ENCODE measurements around the gene LINC01488. TPM values are rescaled to one million over a fixed set of nuclear protein-coding genes. Genes with fewer than 3 reads are reported as not detected.

The LINC01488 gene
- polyA plus RNA-seq, 6 donors from 2014 or later, result not detected

- Mint-ChIP-seq H3K27ac (no peak overlapping the region), H3K9me3 (peaks cover 0 to 2% (median 0%) of the 10 kb centered on the region in 7 donors), H3K4me3 (no peak overlapping the region), H3K36me3 (no peaks in the 10 kb centered on the region), H3K27me3 (peaks cover 3 to 45% (median 44%) of the 10 kb centered on the region in 3 donors), H3K4me1 (peaks cover 0 to 11% (median 0%) of the 10 kb centered on the region in 3 donors)
- DNase-seq, result no peak
- ATAC-seq (ENCODE audit: low read depth in 2 of 2), result no peak
Measured at GRCh38 chr11:69470793-69471728, 10.4 kb upstream of the LINC01488 start.

GRCh38 chr11:69471729-69472540, 9.5 kb upstream of the LINC01488 start:
- H3K27ac Mint-ChIP-seq, result no peak overlapping the region
- ATAC-seq (ENCODE audit: low read depth in 2 of 2), result no peak
- DNase-seq, result no peak
- no peak overlapping the region for H3K4me3 Mint-ChIP-seq
- H3K27me3 Mint-ChIP-seq, result peaks cover 3 to 44% (median 43%) of the 10 kb centered on the region in 3 donors
- no peaks in the 10 kb centered on the region for H3K36me3 Mint-ChIP-seq
- H3K9me3 Mint-ChIP-seq, result peaks cover 0 to 2% (median 0%) of the 10 kb centered on the region in 7 donors
- H3K4me1 Mint-ChIP-seq, result peaks cover 0 to 9% (median 0%) of the 10 kb centered on the region in 3 donors

GRCh38 chr11:69472541-69473275, 8.8 kb upstream of the LINC01488 start:
- no peak overlapping the region for H3K27ac Mint-ChIP-seq
- H3K4me1 Mint-ChIP-seq, result peaks cover 0 to 2% (median 0%) of the 10 kb centered on the region in 3 donors
- H3K36me3 Mint-ChIP-seq, result no peaks in the 10 kb centered on the region
- ATAC-seq (ENCODE audit: low read depth in 2 of 2), result no peak
- peak overlapping the region in 1 of 8 donors; percentile 16 for H3K4me3 Mint-ChIP-seq
- peaks cover 3 to 48% (median 35%) of the 10 kb centered on the region in 3 donors for H3K27me3 Mint-ChIP-seq
- DNase-seq, result no peak
- H3K9me3 Mint-ChIP-seq, result peaks cover 0 to 2% (median 0%) of the 10 kb centered on the region in 7 donors

- Mint-ChIP-seq H3K36me3 (no peaks in the 10 kb centered on the region), H3K9me3 (peaks cover 0 to 2% (median 0%) of the 10 kb centered on the region in 7 donors), H3K4me3 (no peak overlapping the region), H3K27ac (no peak overlapping the region), H3K27me3 (peaks cover 3 to 45% (median 29%) of the 10 kb centered on the region in 3 donors), H3K4me1 (no peaks in the 10 kb centered on the region)
- DNase-seq (no peak), ATAC-seq (ENCODE audit: low read depth in 2 of 2) (no peak)
Measured at GRCh38 chr11:69473276-69473845, 8.1 kb upstream of the LINC01488 start.

- peaks cover 3 to 43% (median 25%) of the 10 kb centered on the region in 3 donors for H3K27me3 Mint-ChIP-seq
- no peak for ATAC-seq (ENCODE audit: low read depth in 2 of 2)
Measured at GRCh38 chr11:69474736-69475135, 6.7 kb upstream of the LINC01488 start.

GRCh38 chr11:69475141-69475865, 6.2 kb upstream of the LINC01488 start:
- no peak for ATAC-seq (ENCODE audit: low read depth in 2 of 2)
- Mint-ChIP-seq H3K9me3 (peaks cover 0 to 2% (median 0%) of the 10 kb centered on the region in 7 donors), H3K4me3 (no peak overlapping the region), H3K36me3 (no peaks in the 10 kb centered on the region), H3K27me3 (peaks cover 3 to 46% (median 25%) of the 10 kb centered on the region in 3 donors), H3K4me1 (peaks cover 0 to 4% (median 0%) of the 10 kb centered on the region in 3 donors), H3K27ac (no peak overlapping the region)
- DNase-seq, result no peak

More at GRCh38 chr11:69474736-69475135, 6.7 kb upstream of the LINC01488 start:
- no peak overlapping the region for H3K4me3 Mint-ChIP-seq
- H3K27ac Mint-ChIP-seq, result no peak overlapping the region
- H3K9me3 Mint-ChIP-seq, result peaks cover 0 to 2% (median 0%) of the 10 kb centered on the region in 7 donors
- no peaks in the 10 kb centered on the region for H3K36me3 Mint-ChIP-seq
- peaks cover 0 to 3% (median 0%) of the 10 kb centered on the region in 3 donors for H3K4me1 Mint-ChIP-seq
- no peak for DNase-seq

- peaks cover 0 to 4% (median 0%) of the 10 kb centered on the region in 3 donors for H3K4me1 Mint-ChIP-seq
- peaks cover 3 to 46% (median 24%) of the 10 kb centered on the region in 3 donors for H3K27me3 Mint-ChIP-seq
- H3K9me3 Mint-ChIP-seq, result peaks cover 0 to 2% (median 0%) of the 10 kb centered on the region in 7 donors
- H3K27ac Mint-ChIP-seq, result no peak overlapping the region
- DNase-seq, result no peak
- H3K4me3 Mint-ChIP-seq, result no peak overlapping the region
- ATAC-seq (ENCODE audit: low read depth in 2 of 2), result no peak
- no peaks in the 10 kb centered on the region for H3K36me3 Mint-ChIP-seq
Measured at GRCh38 chr11:69475866-69476471, 5.5 kb upstream of the LINC01488 start.

GRCh38 chr11:69476509-69476961, 4.9 kb upstream of the LINC01488 start:
- no peak overlapping the region for H3K27ac Mint-ChIP-seq
- peaks cover 3 to 40% (median 19%) of the 10 kb centered on the region in 3 donors for H3K27me3 Mint-ChIP-seq
- no peak for ATAC-seq (ENCODE audit: low read depth in 2 of 2)

GRCh38 chr11:69477086-69477485, 4.4 kb upstream of the LINC01488 start:
- Mint-ChIP-seq H3K36me3 (no peaks in the 10 kb centered on the region), H3K27ac (no peak overlapping the region), H3K9me3 (peaks cover 0 to 2% (median 0%) of the 10 kb centered on the region in 7 donors), H3K27me3 (peaks cover under 1 to 34% (median 15%) of the 10 kb centered on the region in 3 donors), H3K4me1 (peaks cover 0 to 4% (median 0%) of the 10 kb centered on the region in 3 donors), H3K4me3 (no peak overlapping the region)
- ATAC-seq (ENCODE audit: low read depth in 2 of 2), result no peak
- no peak for DNase-seq

More at GRCh38 chr11:69476509-69476961, 4.9 kb upstream of the LINC01488 start:
- H3K9me3 Mint-ChIP-seq, result peaks cover 0 to 2% (median 0%) of the 10 kb centered on the region in 7 donors
- peaks cover 0 to 4% (median 0%) of the 10 kb centered on the region in 3 donors for H3K4me1 Mint-ChIP-seq
- DNase-seq, result no peak
- H3K36me3 Mint-ChIP-seq, result no peaks in the 10 kb centered on the region
- no peak overlapping the region for H3K4me3 Mint-ChIP-seq

GRCh38 chr11:69479591-69480271, 1.7 kb upstream of the LINC01488 start:
- ATAC-seq (ENCODE audit: low read depth in 2 of 2) (no peak), DNase-seq (no peak)
- Mint-ChIP-seq H3K36me3 (no peaks in the 10 kb centered on the region), H3K4me3 (no peak overlapping the region), H3K27ac (no peak overlapping the region), H3K9me3 (no peaks in the 10 kb centered on the region), H3K27me3 (peaks cover 0 to 15% (median 0%) of the 10 kb centered on the region in 3 donors), H3K4me1 (peaks cover 0 to 4% (median 0%) of the 10 kb centered on the region in 3 donors)
